ENCODE measurements around the gene KRTAP3-3.

- TF ChIP-seq CTCF (conservative IDR thresholded peaks at IDR 0.05; ENCODE audit: low read depth, low read length) (no peak), EZH2 (IDR thresholded peaks at IDR 0.05; ENCODE audit: borderline replicate concordance, low read depth, low read length, poor library complexity, severe bottlenecking) (no peak)
These were observed 14.8 kb upstream of the KRTAP3-3 start, which contains the start of gene KRTAP3-1 for GRCh38 chr17:41008811-41009210.
